ENCODE measurements around the gene PROZ.

PROZ gene

GRCh38 chr13:113122550-113123225 lies 35.8 kb upstream of the PROZ start, which contains the start of gene F10:
Gene F10, plus strand, starts transcription at chr13:113122799. Its CDS starts 57 bp downstream, at chr13:113122856.
- no peak for TF ChIP-seq CTCF (conservative IDR thresholded peaks at IDR 0.05; ENCODE audit: low read depth, low read length)
- H3K4me3 ChIP-seq (IDR thresholded peaks at IDR 0.05; ENCODE audit: insufficient read depth, low read depth, low read length) = no peak within 1 kb of the TSS
- no peaks in the 10 kb centered on the region for H3K79me2 ChIP-seq (ENCODE audit: insufficient read depth, low read depth)
- no peaks in the 10 kb centered on the region for H3K4me1 ChIP-seq (ENCODE audit: low read depth, poor library complexity, severe bottlenecking)
- no peak within 1 kb of the TSS for H3K27ac ChIP-seq
- H2AFZ ChIP-seq (ENCODE audit: low read depth) = no peak within 1 kb of the TSS
- H3K9ac ChIP-seq = no peak within 1 kb of the TSS
- H3K4me2 ChIP-seq = no peak within 1 kb of the TSS
- H4K20me1 ChIP-seq (ENCODE audit: insufficient read depth) = no peaks in the 10 kb centered on the region
- H3K36me3 ChIP-seq (ENCODE audit: insufficient read depth) = no peaks in the 10 kb centered on the region
- peaks cover 2% of the 10 kb centered on the region; the same call in 1 of the 2 replicates for H3K27me3 ChIP-seq (ENCODE audit: insufficient read depth, low read depth)

- no peak overlapping the region for H3K9ac ChIP-seq
- no peaks in the 10 kb centered on the region for H3K79me2 ChIP-seq (ENCODE audit: insufficient read depth, low read depth)
- H3K4me1 ChIP-seq (ENCODE audit: low read depth, poor library complexity, severe bottlenecking) = no peaks in the 10 kb centered on the region
- H2AFZ ChIP-seq (ENCODE audit: low read depth) = no peak overlapping the region
- H3K27ac ChIP-seq = no peak overlapping the region
- H3K36me3 ChIP-seq (ENCODE audit: insufficient read depth) = no peaks in the 10 kb centered on the region
- TF ChIP-seq CTCF (conservative IDR thresholded peaks at IDR 0.05; ENCODE audit: low read depth, low read length) = no peak
- H4K20me1 ChIP-seq (ENCODE audit: insufficient read depth) = no peaks in the 10 kb centered on the region
- peaks cover 2% of the 10 kb centered on the region; the same call in 1 of the 2 replicates for H3K27me3 ChIP-seq (ENCODE audit: insufficient read depth, low read depth)
- no peak overlapping the region for H3K4me2 ChIP-seq
- H3K4me3 ChIP-seq (IDR thresholded peaks at IDR 0.05; ENCODE audit: insufficient read depth, low read depth, low read length) = no peak overlapping the region
These were observed 34.9 kb upstream of the PROZ start for GRCh38 chr13:113123226-113124201.

- Histone ChIP-seq H3K4me2 (no peak overlapping the region), H3K36me3 (ENCODE audit: insufficient read depth) (no peaks in the 10 kb centered on the region), H3K79me2 (ENCODE audit: insufficient read depth, low read depth) (no peaks in the 10 kb centered on the region), H4K20me1 (ENCODE audit: insufficient read depth) (no peaks in the 10 kb centered on the region), H3K9ac (no peak overlapping the region), H3K27ac (no peak overlapping the region), H3K27me3 (ENCODE audit: insufficient read depth, low read depth) (peaks cover 2% of the 10 kb centered on the region; the same call in 1 of the 2 replicates), H3K4me1 (ENCODE audit: low read depth, poor library complexity, severe bottlenecking) (no peaks in the 10 kb centered on the region), H3K4me3 (IDR thresholded peaks at IDR 0.05; ENCODE audit: insufficient read depth, low read depth, low read length) (no peak overlapping the region), H2AFZ (ENCODE audit: low read depth) (no peak overlapping the region)
- no peak for TF ChIP-seq CTCF (conservative IDR thresholded peaks at IDR 0.05; ENCODE audit: low read depth, low read length)
These were observed 34.1 kb upstream of the PROZ start for GRCh38 chr13:113124211-113124970.

GRCh38 chr13:113125506-113126264 lies 32.8 kb upstream of the PROZ start:
- no peak overlapping the region for H3K4me2 ChIP-seq
- no peak overlapping the region for H3K9ac ChIP-seq
- no peaks in the 10 kb centered on the region for H3K36me3 ChIP-seq (ENCODE audit: insufficient read depth)
- H3K4me3 ChIP-seq (IDR thresholded peaks at IDR 0.05; ENCODE audit: insufficient read depth, low read depth, low read length) = no peak overlapping the region
- no peak overlapping the region for H2AFZ ChIP-seq (ENCODE audit: low read depth)
- H3K79me2 ChIP-seq (ENCODE audit: insufficient read depth, low read depth) = no peaks in the 10 kb centered on the region
- H3K4me1 ChIP-seq (ENCODE audit: low read depth, poor library complexity, severe bottlenecking) = no peaks in the 10 kb centered on the region
- no peak for TF ChIP-seq CTCF (conservative IDR thresholded peaks at IDR 0.05; ENCODE audit: low read depth, low read length)
- no peaks in the 10 kb centered on the region for H4K20me1 ChIP-seq (ENCODE audit: insufficient read depth)
- H3K27ac ChIP-seq = no peak overlapping the region
- H3K27me3 ChIP-seq (ENCODE audit: insufficient read depth, low read depth) = no peaks in the 10 kb centered on the region; the same call in 1 of the 2 replicates
